MM.1S (cell line): Measurements from ENCODE around the gene XYLT1.

ENCODE experiments used
- CTCF ChIP-seq: fragments of 300-600 bp; sonication (generic); IDR thresholded peaks from 2 replicates; pipeline ENCODE4 v1.5.1; 2016; ENCODE audit warnings: antibody characterized with exemption, low read length, mixed read lengths
- EZH2 ChIP-seq: fragments of 300-600 bp; sonication (generic); optimal IDR thresholded peaks from 2 replicates; pipeline ENCODE3; 2017; ENCODE audit warnings: low read depth, mild to moderate bottlenecking, antibody characterized with exemption, low read length, mixed read lengths
- EZH2phosphoT487 ChIP-seq: fragments of 300-600 bp; sonication (generic); IDR thresholded peaks from 2 replicates; pipeline ENCODE4 v1.6.1; 2018; ENCODE audit warnings: antibody characterized with exemption, low read length

DNA sequence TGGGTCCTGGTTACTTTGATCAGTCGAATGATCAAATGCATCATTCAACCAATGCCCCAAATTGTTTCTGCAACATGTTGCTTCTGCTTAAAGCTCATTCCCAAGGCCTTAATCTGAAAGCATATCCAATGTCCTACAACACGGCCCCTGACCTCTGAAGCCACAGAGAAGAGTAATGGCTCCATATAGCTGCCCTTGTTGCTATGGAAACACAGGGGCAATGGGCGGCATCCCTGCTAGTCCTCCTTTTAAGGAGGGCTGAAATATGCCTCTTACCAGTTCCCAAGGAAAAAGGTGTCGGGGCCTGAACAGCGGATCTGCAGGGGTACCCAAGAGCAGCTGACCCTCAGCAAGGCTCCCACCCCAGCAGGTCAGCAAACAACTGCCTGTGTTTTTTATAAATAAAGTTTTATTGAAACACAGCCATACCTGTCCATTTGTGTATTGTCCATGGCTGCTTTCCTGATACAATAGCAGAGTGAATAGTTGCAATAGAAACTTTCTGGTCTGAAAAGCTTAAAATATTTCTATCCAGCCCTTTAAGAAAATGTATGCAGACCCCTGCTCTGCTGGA lies 210.4 kb downstream of the XYLT1 start:
- TF ChIP-seq CTCF (no peak), EZH2 (no peak), EZH2phosphoT487 (no peak)
